HG03060 (cell line): ENCODE results near the gene PRAF2.
A peak's percentile ranks its signal among the peaks of the same experiment; 100 is the strongest.

ENCODE experiments used
- ATAC-seq: cut with Tn5 transposase; IDR thresholded peaks from one replicate; pipeline ENCODE4 v1.9.1; 2021; ENCODE audit warnings: low read depth, moderate number of reproducible peaks; ENCODE audit not compliant: unreplicated experiment

The PRAF2 gene

DNA sequence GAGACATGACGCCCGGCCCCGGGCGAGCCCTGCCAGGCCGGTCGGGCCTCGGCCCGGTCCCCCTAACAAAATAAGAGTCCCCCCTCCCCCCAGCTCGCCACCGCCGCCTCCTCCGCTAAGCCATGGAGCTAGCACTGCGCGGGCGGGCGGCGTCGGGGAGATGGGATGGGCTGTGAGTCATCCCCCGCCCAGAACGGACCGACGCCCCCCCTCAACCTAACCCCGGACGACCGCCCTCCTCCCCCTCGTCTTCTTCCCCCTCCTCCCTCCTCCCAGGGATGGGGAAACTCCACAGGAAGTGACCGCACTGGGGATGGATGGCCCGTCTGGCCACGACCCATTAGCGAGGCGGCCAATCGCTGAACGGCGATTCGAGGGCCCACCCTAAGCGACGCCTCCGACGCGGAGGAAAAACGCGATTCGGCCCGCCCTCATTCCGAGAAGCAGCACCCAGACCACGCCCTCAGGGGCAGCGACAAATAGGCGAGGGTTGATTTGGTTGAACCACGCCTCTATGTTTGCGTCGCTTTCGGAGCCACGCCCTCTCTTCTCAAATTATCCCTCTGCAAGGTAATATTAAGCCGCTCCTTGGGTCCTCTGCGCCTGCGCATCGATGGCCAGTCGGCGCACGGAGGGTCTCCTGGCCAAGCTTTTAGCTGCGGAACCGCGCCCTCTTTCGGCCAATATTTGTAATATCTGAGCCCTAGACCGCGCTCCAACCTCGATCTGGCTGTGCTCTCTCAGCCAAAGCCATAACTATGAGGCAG, 30.4 kb downstream of the PRAF2 start, which contains the start of gene TFE3:
TFE3 (minus strand) TSS at position 138 of the 767 bp plus-strand sequence; CDS start at position 7, 131 bp downstream.
- peak; percentile 85 for ATAC-seq

DNA sequence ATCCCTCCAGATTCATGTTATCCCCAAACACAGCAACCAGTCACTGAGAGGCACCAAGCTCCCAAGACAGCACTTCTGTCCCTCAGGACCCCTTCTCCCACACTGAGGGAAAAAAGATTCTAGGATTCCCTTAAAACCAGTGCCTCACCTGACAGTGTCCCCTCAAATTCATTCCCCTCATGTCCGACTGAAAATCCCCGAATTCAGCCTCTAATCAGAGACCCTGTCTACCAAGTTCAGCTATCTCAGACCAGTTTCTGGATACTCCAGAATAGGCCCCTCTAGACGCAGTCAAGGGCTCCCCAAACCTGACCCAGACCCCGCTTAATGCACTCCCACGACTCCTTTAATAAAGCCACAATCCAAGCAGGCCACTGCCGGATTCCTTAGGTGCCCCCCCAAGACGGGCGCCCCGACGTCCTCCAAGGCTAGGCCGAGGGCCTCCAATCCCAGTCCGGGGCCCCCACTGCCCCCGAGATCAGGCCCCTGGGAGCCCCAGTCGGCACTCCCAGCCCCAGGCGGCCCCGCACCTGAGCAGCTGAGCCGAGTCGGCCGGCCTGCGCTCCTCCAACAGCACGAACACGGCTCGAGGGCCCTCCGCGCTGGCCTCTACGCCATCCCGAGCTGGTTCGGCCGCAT, 31.1 kb downstream of the PRAF2 start:
- no peak for ATAC-seq

DNA sequence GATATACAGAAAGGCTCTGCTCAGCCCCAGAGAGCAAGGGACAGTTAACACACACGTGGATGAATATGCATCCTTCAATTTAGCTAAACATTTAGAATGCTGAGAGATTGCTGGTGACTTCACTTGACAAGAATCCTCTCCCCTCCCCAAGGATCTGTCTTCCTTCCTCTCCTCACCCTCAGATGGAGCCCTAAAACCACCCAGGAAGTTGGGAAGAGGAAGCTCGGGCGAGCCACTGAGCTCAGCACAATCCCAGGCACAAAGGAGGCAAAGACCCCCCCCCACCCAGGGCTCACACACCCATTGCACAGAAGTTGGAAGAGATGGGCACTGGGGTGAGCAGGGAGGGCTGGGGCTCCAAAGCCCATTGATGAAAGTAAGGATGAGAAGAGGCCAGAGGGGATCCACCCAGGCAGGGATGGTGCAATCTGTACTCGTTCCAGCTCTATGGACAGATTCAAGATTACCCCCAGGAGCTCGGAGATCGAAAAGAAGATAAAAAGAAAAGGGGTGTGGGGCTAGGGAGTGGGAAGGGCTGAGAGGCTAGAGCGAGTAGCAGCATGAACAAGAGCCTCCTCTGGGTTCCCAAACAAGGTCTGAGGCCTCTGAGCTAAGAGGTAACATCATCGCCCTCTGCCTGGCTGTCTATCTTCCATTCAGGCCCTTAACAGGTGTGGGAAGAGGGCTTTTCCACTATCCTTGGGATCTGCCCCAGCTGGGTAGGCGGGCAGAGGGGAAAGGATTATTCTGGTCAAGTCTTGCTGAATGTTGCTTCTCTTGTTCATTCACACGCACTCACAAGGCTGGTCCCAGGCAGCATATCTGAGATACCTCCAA, 31.8 kb downstream of the PRAF2 start:
- ATAC-seq = no peak

DNA sequence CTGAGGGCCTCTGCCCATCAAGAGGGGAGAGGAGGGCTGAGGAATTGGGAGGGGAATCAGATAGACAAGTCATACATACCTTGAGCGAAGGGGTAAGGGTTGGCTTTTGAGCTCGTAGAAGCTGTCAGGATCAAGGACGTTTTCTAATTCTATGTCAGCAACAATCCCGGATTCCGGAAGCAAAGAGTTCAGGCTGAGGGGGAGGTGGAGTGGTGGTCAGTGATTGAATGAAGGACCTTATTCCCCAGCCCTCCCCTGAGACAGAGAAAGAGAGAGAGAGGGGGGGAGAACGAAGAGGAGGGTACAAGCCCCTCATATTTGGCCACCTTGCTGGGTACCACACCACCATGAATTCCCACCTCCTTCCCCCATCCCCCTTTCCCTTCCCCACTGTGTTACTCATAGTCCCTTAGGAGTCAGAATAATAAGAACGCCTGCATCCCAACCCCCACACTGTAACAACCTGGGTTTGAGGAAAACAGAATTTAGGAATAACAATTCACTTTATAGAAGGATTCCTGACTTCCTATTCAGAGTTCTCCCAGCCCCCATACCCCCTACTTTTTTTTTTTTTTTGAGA, 33.3 kb downstream of the PRAF2 start:
- ATAC-seq = no peak

DNA sequence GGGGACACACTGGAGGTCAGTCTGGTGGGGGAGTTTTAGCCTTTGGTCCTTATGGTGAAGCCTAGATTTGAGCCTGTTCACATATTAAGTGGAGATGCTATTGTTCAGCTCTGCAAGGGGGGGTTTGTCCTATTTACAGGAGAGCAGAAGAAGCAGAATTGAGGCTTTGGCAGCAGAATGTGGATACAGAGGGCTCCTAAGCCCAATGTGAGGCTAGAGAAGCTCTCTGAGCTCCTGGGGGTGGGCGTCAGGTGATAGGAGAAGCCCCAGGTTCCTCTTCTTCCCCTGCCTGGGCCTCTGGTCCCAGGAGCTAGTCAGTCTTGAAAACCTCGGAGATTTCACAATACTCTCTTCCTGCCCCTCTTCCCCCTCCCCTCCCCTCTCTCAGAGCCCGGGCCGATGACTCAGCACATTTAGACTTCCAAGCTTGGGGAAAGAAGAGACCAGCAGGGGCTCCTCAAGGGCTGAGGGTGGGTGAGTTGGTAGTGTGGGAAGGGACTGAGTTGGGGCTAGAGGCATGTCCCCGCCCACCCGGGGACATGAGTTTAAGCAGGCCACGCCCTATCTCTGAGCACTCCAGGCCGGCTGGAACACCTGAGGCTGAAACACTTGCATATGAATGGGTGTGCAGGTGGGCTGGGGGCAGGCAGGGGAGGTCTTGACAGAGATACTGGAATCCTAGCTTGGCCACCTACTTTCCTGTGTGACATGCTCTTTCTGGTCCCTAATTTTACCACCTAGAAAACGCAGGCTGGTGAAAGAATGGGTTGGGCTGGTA, 34.0 kb downstream of the PRAF2 start:
- no peak for ATAC-seq

DNA sequence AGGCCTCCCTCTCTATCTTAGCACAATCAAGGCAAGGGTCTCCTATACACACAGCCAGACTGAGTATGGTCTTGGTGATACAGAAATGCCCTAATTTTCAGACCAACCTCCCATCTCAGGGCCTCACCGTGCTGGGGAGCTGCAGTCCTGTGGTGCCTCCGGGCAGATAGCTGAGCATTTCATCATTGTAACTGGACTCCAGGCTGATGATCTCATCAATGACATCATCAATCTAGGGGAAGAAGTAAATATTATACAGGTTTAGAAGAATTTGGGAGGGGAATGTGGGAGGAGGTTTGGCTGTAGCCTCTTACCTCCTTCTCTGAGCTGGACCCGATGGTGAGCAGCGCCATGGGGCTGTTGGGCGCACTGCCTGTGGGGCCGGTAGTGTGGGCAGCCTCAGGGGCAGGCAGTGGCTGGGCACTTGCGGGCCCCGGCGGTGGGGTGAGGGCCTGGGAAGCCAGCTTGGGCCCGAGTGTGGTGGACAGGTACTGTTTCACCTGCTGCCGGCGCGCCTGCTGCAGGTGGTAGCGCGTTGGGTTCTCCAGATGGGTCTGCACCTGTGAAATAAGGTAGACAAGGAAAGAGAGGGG, 35.8 kb downstream of the PRAF2 start:
- ATAC-seq = no peak

DNA sequence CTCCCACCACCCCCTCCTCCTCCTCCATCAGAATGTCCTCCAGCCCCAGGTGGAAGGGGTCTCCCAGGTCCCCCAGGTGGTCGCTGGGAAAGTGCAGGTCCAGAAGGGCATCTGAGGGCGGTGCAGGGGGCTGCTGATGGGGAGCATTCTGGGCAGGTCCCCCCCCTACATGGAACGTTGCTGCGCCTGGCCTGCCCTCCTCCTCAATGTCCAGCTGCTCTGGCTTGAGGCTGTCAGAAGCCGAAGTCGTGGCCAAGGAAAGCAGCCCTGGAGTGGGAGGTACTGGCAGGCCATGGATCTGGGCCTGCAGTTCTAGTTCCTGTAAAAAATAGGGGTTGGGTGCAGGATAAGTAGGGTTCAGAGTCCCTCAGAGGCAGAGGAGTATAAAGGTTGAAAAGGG, 43.5 kb downstream of the PRAF2 start:
- ATAC-seq = no peak

DNA sequence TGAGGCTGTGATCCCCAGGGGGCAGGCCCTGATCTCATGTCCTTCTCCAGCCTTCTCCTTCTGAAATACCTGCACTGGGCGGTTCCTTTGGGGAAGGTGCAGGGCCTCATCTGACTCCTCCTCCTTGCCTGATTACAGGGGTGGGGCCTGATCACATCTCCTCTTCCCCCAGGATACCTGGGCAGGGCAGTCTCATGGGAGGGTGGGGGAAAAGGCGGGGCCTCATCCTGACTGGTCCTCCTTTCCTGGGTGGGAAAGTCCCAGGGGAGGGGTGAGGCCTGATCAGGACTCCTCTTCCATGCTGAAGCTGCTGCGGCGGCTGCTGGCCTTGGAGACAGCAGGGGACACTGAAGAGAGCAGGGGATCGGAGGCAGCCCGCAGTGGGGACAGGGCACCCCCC, 43.9 kb downstream of the PRAF2 start:
- ATAC-seq = no peak
